HL-60 (cell line): ENCODE results near the gene MMP20.

Experiments
- DNase-seq, 2 experiments: peaks; one replicate each; pipeline ENCODE4 v3.0.0-alpha.2; 2010 to 2020; ENCODE audit warnings: low read depth in 1 of 2, low spot score in 1 of 2
- H3K27ac ChIP-seq: fragments of 250-450 bp; sonication (Bioruptor Pico); replicated peaks from 2 replicates; pipeline ENCODE4 v1.5.1; 2020; ENCODE audit warnings: mild to moderate bottlenecking, moderate library complexity
- H3K27me3 ChIP-seq: fragments of 250-450 bp; sonication (Bioruptor Pico); 2 replicates; pipeline ENCODE4 v1.5.1; 2021; ENCODE audit warnings: mild to moderate bottlenecking, moderate library complexity; ENCODE audit not compliant: insufficient read depth, poor library complexity, severe bottlenecking
- H3K4me3 ChIP-seq: replicated peaks from 2 replicates; pipeline ENCODE4 v1.5.1; 2011; ENCODE audit warnings: mild to moderate bottlenecking, control low read depth, low read length; ENCODE audit not compliant: insufficient read depth
- GABPA ChIP-seq: IDR thresholded peaks from 2 replicates; pipeline ENCODE4 v1.6.1; 2012; ENCODE audit warnings: low read depth
- POLR2AphosphoS5 ChIP-seq: IDR thresholded peaks from 2 replicates; pipeline ENCODE4 v1.6.1; 2012; ENCODE audit warnings: low read depth
- SPI1 ChIP-seq: IDR thresholded peaks from 2 replicates; pipeline ENCODE4 v1.6.1; 2012; ENCODE audit warnings: low read depth, mild to moderate bottlenecking, borderline replicate concordance
- TF ChIP-seq, protein P1 (sequence below): IDR thresholded peaks from one replicate; pipeline ENCODE4 v1.5.1; 2011; ENCODE audit warnings: low read length, control low read depth, inconsistent platforms; ENCODE audit not compliant: insufficient read depth
- TF ChIP-seq, protein P2 (sequence below): IDR thresholded peaks from 2 replicates; pipeline ENCODE4 v1.6.1; 2012; ENCODE audit warnings: low read depth; ENCODE audit not compliant: insufficient replicate concordance

The MMP20 gene

DNA sequence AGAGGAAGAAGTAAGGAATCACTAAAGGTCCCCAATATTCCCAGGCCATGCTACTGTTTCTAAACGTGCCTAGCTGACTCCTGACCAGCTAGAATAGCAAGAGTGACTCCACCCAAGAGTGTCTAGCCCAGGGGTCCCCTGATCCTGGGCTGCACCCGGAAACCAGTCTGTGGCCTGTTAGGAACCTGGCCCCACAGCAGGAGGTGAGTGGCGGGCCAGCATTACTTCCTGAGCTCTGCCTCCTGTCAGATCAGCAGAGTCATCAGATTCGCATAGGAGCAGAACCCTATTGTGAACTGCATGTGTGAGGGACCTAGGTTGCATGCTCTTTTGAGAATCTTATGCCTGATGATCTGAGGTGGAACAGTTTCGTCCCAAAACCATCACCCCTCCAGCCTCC is 2.0 kb downstream of the MMP20 start:
- no peak overlapping the region for H3K27ac ChIP-seq
- TF ChIP-seq, protein P1, sequence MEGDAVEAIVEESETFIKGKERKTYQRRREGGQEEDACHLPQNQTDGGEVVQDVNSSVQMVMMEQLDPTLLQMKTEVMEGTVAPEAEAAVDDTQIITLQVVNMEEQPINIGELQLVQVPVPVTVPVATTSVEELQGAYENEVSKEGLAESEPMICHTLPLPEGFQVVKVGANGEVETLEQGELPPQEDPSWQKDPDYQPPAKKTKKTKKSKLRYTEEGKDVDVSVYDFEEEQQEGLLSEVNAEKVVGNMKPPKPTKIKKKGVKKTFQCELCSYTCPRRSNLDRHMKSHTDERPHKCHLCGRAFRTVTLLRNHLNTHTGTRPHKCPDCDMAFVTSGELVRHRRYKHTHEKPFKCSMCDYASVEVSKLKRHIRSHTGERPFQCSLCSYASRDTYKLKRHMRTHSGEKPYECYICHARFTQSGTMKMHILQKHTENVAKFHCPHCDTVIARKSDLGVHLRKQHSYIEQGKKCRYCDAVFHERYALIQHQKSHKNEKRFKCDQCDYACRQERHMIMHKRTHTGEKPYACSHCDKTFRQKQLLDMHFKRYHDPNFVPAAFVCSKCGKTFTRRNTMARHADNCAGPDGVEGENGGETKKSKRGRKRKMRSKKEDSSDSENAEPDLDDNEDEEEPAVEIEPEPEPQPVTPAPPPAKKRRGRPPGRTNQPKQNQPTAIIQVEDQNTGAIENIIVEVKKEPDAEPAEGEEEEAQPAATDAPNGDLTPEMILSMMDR: no peak
- TF ChIP-seq GABPA (no peak), SPI1 (no peak), POLR2AphosphoS5 (no peak)
- TF ChIP-seq, protein P2, sequence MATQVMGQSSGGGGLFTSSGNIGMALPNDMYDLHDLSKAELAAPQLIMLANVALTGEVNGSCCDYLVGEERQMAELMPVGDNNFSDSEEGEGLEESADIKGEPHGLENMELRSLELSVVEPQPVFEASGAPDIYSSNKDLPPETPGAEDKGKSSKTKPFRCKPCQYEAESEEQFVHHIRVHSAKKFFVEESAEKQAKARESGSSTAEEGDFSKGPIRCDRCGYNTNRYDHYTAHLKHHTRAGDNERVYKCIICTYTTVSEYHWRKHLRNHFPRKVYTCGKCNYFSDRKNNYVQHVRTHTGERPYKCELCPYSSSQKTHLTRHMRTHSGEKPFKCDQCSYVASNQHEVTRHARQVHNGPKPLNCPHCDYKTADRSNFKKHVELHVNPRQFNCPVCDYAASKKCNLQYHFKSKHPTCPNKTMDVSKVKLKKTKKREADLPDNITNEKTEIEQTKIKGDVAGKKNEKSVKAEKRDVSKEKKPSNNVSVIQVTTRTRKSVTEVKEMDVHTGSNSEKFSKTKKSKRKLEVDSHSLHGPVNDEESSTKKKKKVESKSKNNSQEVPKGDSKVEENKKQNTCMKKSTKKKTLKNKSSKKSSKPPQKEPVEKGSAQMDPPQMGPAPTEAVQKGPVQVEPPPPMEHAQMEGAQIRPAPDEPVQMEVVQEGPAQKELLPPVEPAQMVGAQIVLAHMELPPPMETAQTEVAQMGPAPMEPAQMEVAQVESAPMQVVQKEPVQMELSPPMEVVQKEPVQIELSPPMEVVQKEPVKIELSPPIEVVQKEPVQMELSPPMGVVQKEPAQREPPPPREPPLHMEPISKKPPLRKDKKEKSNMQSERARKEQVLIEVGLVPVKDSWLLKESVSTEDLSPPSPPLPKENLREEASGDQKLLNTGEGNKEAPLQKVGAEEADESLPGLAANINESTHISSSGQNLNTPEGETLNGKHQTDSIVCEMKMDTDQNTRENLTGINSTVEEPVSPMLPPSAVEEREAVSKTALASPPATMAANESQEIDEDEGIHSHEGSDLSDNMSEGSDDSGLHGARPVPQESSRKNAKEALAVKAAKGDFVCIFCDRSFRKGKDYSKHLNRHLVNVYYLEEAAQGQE: no peak
- no peaks in the 10 kb centered on the region for H3K27me3 ChIP-seq
- no peak overlapping the region for H3K4me3 ChIP-seq
- DNase-seq: no peak

DNA sequence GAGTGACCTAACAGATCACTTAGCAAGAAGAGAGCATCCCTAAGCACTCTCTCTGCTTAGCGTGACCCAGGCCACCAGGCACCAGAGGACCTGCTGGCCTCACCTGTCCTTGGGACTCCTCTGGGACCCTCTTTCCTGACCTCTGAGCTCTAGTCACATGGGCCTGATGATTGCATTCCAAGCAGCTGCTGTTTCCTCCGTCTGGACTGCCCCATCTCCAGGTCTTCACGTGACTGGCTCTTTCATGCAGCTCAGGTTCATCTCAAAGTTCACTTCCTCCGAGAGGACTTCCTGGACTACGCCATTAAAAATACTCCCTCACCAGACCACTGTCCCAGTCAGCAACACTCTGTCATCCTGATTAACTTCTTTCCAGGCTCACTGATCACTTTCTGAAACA is 2.9 kb downstream of the MMP20 start:
- Histone ChIP-seq H3K4me3 (no peak overlapping the region), H3K27ac (no peak overlapping the region), H3K27me3 (no peaks in the 10 kb centered on the region)
- no peak for DNase-seq
- TF ChIP-seq, protein P2: no peak
- TF ChIP-seq GABPA: no peak
- TF ChIP-seq, protein P1: no peak
- no peak for TF ChIP-seq POLR2AphosphoS5
- no peak for TF ChIP-seq SPI1

DNA sequence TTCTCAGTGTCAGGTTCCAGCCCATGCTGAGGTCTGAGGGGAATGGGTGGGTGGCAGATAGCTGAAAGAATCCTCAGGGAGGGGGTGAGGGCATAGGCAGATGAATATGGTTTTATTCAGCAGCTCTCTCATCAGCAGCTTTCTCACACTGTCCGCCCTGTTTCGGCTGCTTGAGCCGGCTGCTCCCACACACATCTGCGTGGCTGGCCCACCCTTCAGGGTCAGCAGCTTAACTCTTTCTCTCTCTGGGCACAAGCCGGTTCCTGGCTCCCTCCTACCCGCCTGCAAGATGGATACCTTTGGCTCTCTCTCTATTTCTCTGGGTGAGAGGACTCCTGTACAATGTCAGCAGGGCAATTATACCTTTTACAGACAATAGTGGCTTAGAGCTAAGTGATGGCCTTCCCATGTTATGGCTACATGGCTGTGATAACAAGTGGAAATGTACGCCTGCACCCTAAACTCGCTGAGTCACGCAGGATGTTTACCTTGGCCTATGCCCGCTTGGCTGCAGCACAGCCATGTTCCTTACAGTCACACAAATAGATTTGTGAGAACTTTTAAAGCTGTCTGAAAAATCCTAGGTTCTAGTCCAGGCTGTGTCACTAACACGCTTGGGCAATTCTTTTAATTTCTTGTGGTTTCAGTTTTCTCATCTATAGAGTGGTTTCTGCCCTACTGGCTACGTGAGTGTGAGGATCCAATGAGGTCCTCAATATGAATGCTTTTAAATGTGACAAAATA is 4.1 kb downstream of the MMP20 start:
- no peak for DNase-seq
- no peak overlapping the region for H3K4me3 ChIP-seq
- TF ChIP-seq, protein P2: no peak
- TF ChIP-seq SPI1 (no peak), GABPA (no peak), POLR2AphosphoS5 (no peak)
- TF ChIP-seq, protein P1: no peak
- H3K27ac ChIP-seq: no peak overlapping the region
- no peaks in the 10 kb centered on the region for H3K27me3 ChIP-seq
